Glutamatergic neuron (in vitro differentiated cells): ENCODE results near the gene UPK3A. TPM values are rescaled to one million over a fixed set of nuclear protein-coding genes. Genes with fewer than 3 reads are reported as not detected.

ENCODE experiments used
- DNase-seq: peaks from one replicate; pipeline ENCODE4 v3.0.0; 2022
- H3K27ac Mint-ChIP-seq: one replicate; pipeline ENCODE4 v1.8.0; 2020; ENCODE audit warnings: mild to moderate bottlenecking, mixed read lengths, inconsistent platforms; ENCODE audit not compliant: unreplicated experiment
- H3K27me3 Mint-ChIP-seq: one replicate; pipeline ENCODE4 v1.8.0; 2020; ENCODE audit warnings: mild to moderate bottlenecking, moderate library complexity, mixed read lengths, inconsistent platforms; ENCODE audit not compliant: unreplicated experiment
- H3K36me3 Mint-ChIP-seq: one replicate; pipeline ENCODE4 v1.8.0; 2020; ENCODE audit warnings: mild to moderate bottlenecking, mixed read lengths, inconsistent platforms; ENCODE audit not compliant: unreplicated experiment
- H3K4me1 Mint-ChIP-seq: one replicate; pipeline ENCODE4 v1.8.0; 2020; ENCODE audit warnings: mild to moderate bottlenecking, low read depth, mixed read lengths, inconsistent platforms; ENCODE audit not compliant: unreplicated experiment
- H3K4me3 Mint-ChIP-seq: one replicate; pipeline ENCODE4 v1.8.0; 2020; ENCODE audit warnings: mild to moderate bottlenecking, mixed read lengths, inconsistent platforms; ENCODE audit not compliant: unreplicated experiment
- H3K9me3 Mint-ChIP-seq: one replicate; pipeline ENCODE4 v1.8.0; 2020; ENCODE audit warnings: mild to moderate bottlenecking, moderate library complexity, mixed read lengths, inconsistent platforms; ENCODE audit not compliant: unreplicated experiment
- total RNA-seq: library from RNA; stranded (reverse); fragmentation: NEBNext Ultra II Directional; extraction: Animal tissue kit (Norgen Biotek cat#: 25700); gene quantifications from one replicate; pipeline ENCODE4 v1.2.1, GENCODE V29; 2021; ENCODE audit not compliant: unreplicated experiment
- TF ChIP-seq, protein P1 (sequence below): fragments of 200-600 bp; sonication (generic); IDR thresholded peaks from one replicate; pipeline ENCODE4 v1.5.0; 2021; ENCODE audit not compliant: partially characterized antibody, unreplicated experiment

UPK3A gene
- total RNA-seq, 1 donor from 2014 or later: not detected

DNA sequence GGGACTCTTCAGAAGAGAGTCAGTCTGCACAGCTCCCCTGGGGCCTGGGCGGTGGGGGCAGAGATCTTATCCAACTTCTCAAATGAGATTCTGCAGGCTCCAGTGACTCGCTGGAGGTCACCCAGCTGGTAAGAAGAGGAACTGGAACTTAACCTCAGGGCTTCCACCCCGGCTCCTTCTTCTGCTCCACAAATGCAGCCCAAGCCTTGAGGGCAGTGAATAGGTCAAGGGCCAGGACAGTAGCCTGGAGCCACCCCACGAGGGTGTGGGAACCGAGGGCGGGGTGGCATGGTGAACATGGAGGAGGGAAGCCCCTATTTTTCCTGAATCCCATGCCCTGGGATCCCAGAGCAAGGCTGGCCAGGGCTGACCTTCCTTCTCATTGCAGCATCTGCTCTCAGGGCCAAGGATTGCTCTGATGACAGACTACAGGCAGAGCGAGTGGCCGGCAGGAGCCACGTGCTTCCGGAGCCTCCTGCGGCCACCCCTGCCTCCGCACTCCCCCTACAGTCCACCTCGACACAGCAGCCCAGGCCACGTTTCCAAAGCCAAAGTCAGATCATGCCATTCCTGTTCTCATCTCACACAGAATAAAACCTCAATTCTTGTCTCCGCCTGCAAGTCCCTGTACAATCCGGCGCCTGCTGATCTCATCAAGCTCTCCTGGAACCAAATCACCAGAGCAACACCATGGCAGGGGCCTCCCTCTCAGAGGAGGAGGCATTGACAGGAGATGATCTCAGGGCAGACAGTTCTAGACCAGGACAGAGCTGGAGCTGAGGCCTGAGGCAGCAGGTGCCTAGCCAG, 21.1 kb upstream of the UPK3A start:
- no peaks in the 10 kb centered on the region for H3K36me3 Mint-ChIP-seq
- TF ChIP-seq, protein P1, sequence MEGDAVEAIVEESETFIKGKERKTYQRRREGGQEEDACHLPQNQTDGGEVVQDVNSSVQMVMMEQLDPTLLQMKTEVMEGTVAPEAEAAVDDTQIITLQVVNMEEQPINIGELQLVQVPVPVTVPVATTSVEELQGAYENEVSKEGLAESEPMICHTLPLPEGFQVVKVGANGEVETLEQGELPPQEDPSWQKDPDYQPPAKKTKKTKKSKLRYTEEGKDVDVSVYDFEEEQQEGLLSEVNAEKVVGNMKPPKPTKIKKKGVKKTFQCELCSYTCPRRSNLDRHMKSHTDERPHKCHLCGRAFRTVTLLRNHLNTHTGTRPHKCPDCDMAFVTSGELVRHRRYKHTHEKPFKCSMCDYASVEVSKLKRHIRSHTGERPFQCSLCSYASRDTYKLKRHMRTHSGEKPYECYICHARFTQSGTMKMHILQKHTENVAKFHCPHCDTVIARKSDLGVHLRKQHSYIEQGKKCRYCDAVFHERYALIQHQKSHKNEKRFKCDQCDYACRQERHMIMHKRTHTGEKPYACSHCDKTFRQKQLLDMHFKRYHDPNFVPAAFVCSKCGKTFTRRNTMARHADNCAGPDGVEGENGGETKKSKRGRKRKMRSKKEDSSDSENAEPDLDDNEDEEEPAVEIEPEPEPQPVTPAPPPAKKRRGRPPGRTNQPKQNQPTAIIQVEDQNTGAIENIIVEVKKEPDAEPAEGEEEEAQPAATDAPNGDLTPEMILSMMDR: peak; percentile 52
- H3K27ac Mint-ChIP-seq: peak overlapping the region; percentile 73
- H3K4me1 Mint-ChIP-seq: peaks cover 8% of the 10 kb centered on the region
- H3K27me3 Mint-ChIP-seq: peaks cover 11% of the 10 kb centered on the region
- H3K4me3 Mint-ChIP-seq: peak overlapping the region; percentile 1
- peaks cover 4% of the 10 kb centered on the region for H3K9me3 Mint-ChIP-seq
- peak; percentile 81 for DNase-seq

DNA sequence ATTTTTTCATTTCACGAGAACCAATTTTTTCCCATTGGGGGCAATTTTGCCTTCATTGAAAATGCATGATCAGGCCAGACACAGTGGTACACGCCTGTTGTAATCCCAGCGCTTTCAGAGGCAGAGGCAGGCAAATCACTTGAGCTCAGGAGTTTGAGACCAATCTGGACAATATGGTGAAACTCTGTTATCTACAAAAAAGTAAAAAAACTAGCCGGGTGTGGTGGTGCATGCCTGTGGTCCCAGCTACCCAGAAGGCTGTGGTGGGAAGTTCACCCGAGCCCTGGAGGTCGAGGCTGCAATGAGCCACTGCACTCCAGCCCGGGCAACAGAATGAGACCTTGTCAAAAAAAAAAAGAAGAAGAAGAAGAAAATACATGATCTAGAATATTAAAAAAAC, 19.2 kb upstream of the UPK3A start:
- Mint-ChIP-seq H3K27me3 (peaks cover 16% of the 10 kb centered on the region), H3K27ac (no peak overlapping the region), H3K4me1 (peaks cover 12% of the 10 kb centered on the region), H3K9me3 (peaks cover 7% of the 10 kb centered on the region), H3K4me3 (no peak overlapping the region), H3K36me3 (no peaks in the 10 kb centered on the region)
- TF ChIP-seq, protein P1: no peak
- DNase-seq: no peak

DNA sequence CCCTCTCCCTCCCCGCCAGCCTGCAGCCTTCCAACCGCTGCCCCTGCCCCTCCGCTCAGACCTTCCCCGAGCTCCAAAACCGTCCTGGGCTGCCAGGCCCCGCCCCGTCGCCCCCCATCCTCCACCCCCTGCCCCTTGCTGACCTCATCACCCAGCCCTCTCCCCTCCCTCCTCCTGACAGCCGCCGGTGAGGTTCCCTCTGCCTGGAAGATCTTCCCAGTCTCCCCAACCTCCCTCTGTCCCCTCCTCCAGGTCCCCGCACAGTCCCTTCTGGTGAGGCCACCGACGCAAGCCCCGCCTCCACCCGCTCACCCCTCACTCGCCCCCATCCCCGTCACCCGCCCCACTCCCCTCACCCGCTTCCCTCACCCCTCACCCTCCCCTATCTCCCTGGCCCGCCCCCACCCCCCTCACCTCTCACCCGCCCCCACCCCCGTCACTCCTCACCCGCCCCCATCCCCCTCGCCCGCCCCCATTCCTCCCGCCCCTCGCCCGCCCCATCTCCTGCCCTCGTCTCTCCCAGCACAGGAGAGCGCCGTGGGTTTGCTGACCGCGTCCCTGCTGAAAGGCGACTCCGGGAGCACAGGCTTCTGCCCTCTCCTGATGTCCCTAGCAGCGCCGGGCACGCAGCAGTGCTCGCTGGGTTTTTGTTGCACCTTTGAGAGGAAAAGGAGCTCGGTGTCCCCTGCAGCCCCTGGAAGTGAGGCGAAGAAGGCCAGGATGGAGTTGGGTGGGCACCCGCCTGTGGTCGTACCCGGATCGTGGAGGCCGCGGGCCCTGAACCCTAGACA, 16.4 kb upstream of the UPK3A start:
- Mint-ChIP-seq H3K27me3 (peaks cover 11% of the 10 kb centered on the region), H3K9me3 (peaks cover 7% of the 10 kb centered on the region), H3K36me3 (no peaks in the 10 kb centered on the region), H3K27ac (peak overlapping the region; percentile 68), H3K4me3 (peak overlapping the region; percentile 92), H3K4me1 (peaks cover 9% of the 10 kb centered on the region)
- DNase-seq: peak; percentile 88
- TF ChIP-seq, protein P1: no peak

DNA sequence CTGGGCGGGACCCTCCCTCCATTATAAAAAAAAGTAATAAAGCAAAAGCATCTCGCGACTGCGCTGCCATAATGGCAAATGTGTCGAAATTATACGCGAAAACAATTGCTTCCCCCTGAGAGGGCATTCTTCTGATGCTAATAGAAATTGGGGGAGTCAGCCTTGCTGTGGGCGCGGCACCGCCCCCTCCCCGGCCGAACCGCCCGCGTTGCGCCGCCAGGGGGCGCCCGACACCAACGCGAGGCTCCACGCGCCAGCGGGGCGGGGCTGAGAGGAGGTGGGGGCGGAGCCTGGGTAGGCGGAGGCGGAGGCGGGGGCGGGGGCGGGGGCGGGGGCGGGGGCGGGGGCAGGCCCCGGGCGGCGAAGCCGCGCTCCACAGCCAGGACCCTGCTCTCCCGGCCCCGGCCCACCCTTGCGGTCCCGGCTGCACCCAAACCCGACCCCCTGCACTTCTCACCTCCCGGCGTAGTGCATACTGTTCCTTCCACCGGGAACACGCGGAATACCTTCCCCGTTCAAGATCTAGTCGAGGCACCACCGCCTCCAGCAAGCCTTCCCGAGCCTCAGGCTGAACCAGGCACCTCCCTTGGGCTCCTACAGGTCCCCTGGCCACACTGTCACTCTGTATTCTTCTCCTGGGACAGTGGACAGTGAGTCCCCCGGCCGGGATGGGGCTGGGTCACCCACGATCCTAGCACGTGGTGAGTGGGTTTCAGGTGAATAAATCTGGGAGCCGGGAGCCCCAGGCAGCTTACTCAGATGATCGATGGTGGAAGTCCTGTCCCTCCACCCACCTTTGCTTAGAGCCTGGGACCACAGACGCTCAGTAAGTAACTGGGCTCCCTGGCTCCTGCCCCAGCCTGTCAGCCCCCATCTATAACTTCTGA, 15.5 kb upstream of the UPK3A start:
- Mint-ChIP-seq H3K27me3 (peaks cover 6% of the 10 kb centered on the region), H3K4me1 (peaks cover 4% of the 10 kb centered on the region), H3K36me3 (no peaks in the 10 kb centered on the region), H3K4me3 (peak overlapping the region; percentile 92), H3K27ac (peak overlapping the region; percentile 68), H3K9me3 (peaks cover 5% of the 10 kb centered on the region)
- TF ChIP-seq, protein P1: peak; percentile 98
- DNase-seq: peak; percentile 93
